Keratinocyte (primary cell): ENCODE measurements around the gene DLG2.

Source experiments
- CTCF ChIP-seq, 3 experiments: IDR thresholded peaks in 1 of 3; conservative IDR thresholded peaks in 1 of 3; optimal IDR thresholded peaks in 1 of 3; 2 replicates in 2 of 3; 3 replicates in 1 of 3; pipeline versions ENCODE3 to v1.5.1; 2011; ENCODE audit warnings: low read length in 3 of 3, mild to moderate bottlenecking in 3 of 3, moderate library complexity in 2 of 3, control low read depth in 1 of 3, inconsistent platforms in 1 of 3; ENCODE audit not compliant: insufficient read depth in 2 of 3; ENCODE audit errors: extremely low read depth in 1 of 3
- EZH2 ChIP-seq: IDR thresholded peaks from one replicate; pipeline ENCODE4 v1.6.1; 2012; ENCODE audit warnings: inconsistent platforms, mild to moderate bottlenecking, low read length, moderate library complexity

DNA sequence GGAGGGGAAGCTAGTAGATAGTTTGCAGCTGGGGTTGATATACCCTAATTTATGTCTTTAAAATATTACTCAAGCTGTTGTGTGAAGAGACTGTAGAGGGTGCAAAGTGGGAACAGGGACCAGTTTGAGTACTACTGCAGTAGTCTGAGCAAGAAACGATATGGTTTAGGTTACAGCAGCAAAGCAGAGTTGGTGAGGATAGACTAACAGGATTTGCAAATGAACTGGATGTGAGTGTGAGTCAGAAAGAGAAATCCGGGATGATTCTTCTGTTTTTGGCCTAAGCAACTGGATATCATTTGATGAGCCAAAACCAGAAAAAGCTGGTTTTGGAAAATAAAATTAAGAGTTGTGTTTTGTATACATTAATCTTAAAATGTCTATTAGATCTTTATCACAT lies 1591.5 kb downstream of the DLG2 start:
- no peak for TF ChIP-seq EZH2
- TF ChIP-seq CTCF (optimal IDR thresholded peaks at IDR 0.05 in 1 of 3, IDR thresholded peaks at IDR 0.05 in 1 of 3, conservative IDR thresholded peaks at IDR 0.05 in 1 of 3; ENCODE audit: extremely low read depth in 1 of 3, insufficient read depth in 2 of 3, low read length in 3 of 3), result no peak
